Hematopoietic multipotent progenitor cell (in vitro differentiated cells): ENCODE results near the gene SSNA1. TPM values are rescaled to one million over a fixed set of nuclear protein-coding genes. Genes with fewer than 3 reads are reported as not detected.

Experiments
- DNase-seq, 3 donors: peaks; one replicate each; pipeline ENCODE4 v3.0.0-alpha.2; 2011 to 2015; ENCODE audit warnings: low read depth in 2 of 3, low spot score in 2 of 3
- total RNA-seq: library from RNA; depleted of rRNA; stranded (reverse); fragments of >200 nt; gene quantifications from one replicate; pipeline ENCODE4 v1.2.3, GENCODE V29; 2012

The SSNA1 gene
- total RNA-seq, 1 donor: 78.4 TPM

DNA sequence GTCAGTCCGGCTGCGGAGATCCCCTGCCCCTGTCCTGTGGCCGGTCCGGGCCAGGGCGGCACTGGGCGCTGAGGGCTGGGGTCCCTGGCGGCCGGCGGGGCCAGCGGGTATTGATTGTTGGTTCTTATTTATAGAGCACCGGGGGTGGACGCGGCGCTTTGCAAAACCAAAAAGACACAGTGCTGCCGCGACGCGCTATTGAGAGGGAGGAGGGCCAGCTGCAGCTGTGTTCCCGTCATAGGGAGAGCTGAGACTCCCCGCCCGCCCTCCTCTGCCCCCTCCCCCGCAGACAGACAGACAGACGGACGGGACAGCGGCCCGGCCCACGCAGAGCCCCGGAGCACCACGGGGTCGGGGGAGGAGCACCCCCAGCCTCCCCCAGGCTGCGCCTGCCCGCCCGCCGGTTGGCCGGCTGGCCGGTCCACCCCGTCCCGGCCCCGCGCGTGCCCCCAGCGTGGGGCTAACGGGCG is 21.2 kb upstream of the SSNA1 start:
- no peak for DNase-seq

DNA sequence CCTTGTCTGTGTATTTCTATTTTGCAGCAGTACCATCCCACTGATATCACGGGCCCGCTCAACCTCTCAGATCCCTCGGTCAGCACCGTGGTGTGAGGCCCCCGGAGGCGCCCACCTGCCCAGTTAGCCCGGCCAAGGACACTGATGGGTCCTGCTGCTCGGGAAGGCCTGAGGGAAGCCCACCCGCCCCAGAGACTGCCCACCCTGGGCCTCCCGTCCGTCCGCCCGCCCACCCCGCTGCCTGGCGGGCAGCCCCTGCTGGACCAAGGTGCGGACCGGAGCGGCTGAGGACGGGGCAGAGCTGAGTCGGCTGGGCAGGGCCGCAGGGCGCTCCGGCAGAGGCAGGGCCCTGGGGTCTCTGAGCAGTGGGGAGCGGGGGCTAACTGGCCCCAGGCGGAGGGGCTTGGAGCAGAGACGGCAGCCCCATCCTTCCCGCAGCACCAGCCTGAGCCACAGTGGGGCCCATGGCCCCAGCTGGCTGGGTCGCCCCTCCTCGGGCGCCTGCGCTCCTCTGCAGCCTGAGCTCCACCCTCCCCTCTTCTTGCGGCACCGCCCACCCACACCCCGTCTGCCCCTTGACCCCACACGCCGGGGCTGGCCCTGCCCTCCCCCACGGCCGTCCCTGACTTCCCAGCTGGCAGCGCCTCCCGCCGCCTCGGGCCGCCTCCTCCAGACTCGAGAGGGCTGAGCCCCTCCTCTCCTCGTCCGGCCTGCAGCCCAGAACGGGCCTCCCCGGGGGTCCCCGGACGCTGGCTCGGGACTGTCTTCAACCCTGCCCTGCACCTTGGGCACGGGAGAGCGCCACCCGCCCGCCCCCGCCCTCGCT is 20.5 kb upstream of the SSNA1 start:
- DNase-seq: no peak

DNA sequence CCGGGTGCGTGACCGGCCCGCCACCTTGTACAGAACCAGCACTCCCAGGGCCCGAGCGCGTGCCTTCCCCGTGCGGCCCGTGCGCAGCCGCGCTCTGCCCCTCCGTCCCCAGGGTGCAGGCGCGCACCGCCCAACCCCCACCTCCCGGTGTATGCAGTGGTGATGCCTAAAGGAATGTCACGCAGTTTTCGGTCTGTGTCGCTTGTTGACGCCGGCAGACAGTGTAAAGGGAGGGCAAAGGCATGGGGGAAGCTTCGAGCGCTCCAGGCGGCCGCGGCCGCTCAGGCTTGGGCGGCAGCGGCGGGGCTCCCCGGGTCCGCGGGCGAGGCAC is 19.9 kb upstream of the SSNA1 start:
- DNase-seq: no peak

DNA sequence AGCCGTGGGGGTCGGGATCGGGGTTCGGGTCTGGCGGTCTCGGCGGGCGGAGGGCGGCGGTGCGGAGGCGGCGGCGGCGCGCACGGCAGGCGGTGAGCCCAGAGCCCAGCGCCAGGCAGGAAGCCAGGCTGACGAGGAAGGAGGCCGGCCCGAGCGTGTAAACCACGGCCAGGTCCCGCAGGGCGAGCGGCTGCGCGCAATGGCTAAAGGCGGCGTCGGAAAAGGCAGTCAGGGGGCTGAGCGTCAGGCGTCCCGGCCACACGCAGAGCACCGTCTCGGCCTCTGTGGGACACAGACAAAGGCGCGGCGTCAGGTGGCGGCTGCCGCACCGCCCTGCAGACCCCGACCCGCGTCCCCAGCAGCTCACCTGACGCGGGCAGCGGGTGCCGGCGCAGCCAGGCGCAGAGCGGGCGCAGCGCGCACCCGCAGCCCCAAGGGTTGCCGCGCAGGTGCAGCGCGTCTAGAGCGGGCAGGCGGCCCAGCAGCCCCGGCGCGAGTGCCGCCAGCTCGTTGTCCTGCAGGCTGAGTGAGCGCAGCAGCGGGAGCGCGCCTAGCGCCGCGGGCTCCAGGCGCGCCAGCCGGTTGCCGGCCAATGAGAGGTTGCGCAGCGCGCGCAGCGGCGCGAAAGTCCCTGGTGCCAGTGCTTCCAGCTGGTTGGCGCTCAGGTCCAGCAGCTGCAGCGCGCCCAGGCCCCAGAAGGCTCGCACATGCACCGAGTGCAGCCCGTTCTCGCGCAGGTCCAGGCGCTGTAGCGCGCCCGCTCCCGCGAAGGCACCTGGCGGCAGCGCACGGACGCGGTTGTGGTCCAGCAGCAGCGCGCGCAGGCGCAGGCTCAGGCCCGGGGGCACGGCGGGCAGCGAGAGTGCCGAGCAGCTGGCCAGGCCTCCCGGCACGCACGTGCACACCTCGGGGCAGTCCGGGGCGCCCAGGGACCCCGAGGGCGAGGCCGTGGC is 19.3 kb upstream of the SSNA1 start:
- DNase-seq: no peak

DNA sequence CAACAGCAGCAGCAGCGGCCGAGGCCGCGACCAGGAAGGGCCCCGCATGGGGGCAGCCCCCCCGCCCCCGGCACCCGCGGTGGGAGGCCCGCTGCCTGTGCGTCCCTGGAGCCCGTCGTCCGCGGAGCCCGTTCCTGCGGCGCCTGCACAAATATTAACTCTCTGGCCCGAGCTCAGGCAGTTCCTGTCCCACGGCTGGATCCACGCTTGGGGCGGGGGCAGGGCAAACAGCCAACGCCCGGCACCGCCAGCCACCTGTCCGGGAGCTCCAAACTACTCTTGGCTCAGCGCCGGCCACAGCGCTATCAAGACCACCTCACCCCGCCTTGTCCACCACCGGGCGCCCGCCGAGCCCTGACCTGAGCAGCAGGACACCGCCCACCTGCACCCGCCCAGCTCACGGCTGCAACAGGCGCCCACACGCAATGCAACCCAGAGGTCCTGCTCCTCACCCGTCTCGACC is 18.5 kb upstream of the SSNA1 start, which contains the start of gene LRRC26:
Gene LRRC26, minus strand, starts transcription at position 156 of the 463 bp plus-strand sequence. Its CDS starts 108 bp downstream, at position 48.
- DNase-seq: no peak

DNA sequence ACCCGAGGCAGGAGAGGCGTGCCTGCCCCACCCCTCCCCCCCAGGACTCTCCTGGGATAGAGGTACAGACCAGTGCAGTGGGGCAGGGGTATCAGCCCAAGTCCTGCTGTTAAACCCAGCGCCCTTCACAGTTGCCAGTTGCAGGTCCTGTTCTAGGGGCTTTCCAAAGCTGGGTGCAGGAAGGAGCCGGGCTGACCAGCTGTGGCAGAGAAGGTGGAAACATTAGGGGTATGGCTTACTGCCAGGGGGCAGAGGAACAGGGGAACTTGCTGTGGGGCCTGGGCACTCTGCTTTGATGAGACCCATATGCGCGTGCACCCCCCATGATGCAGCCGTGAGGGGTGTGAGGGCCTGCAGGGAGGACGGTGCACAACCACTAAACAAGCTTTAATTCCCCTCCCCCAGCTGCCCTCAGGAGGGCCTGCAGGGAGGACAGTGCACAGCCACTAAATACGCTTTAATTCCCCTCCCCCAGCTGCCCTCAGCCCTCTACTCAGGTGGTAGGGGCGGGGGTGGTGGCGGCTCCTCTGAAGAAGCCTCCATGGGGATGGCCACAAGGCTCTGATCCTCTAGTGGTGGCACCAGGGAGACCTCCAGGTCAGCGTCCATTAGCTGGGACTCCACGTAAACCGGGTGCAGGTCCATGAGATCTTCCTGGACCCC is 17.9 kb upstream of the SSNA1 start:
- no peak for DNase-seq

DNA sequence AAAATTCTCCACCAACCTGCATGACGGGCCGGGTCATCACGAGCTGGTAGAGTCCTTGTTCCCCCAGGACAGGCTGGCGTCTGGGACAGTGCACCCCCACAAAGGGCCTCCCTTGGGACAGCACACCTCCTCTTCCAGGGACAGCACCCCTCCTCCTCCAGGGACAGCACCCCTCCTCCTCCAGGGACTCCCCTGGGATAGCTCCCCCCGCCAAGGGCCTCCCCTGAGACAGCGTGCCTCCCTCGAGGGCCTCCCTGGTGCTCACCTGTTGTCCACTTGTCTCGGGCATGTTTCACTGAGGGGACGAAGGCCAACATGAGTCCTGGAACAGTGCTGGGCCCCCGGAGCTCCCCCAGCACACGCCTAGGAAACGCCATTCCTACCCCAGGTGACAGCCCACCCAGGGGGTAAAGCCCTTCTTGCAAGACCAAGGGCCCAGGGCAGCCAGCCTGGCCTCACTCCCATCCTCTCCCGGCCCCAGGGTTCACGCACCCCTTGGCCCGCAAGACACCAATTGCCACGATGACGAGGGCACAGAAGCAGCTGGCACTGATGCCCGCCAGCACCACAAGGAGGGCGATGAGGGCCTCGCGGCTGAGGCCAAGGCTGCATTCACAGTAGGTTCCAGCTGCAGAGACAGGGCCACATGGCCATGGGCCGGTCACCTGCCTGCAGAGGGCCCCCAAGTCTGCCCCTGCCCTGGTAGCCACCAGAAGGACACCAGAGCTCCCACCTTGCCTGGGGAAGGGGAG is 17.2 kb upstream of the SSNA1 start:
- no peak for DNase-seq

DNA sequence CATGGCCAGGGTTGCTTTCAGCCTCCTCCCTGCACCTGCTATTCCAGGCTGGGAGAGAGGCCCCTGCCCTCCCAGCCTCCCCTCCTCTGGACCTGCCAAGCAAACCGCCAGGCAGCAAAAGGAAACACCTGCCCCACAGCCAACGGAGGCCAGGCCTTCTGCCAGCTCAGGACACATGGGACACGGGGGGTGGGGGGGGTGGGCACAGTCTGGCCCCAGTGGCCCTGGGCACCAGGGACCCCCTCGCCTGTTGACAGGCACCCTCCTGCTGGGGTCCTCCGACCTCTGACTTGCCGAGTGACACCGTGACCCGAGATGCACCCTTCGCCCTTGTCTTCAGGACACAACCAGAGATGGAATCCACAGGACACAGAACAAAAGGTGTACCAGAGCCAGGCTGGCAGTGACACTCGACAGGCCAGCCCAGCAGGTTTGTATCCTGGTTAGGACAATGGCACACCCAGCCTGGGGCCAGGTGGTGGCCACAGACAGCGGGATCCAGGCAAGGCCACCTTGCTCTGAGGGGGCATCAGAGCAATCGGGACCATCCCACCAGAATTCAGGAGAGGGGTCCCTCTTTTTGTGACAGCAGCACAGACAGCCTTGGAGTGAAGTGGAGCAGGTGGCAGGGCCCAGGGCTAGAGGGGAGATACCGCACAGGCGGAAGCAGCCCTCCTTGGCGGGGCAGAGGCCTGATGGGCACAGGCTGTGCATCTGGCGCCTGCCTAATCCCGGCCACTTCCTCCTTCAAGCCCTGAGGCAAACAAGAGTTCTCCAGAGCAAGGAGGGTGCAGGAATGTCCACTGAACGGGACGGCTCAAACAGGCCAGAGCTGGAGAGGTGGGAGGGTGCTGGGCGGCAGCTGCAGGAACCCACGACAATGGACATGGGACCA is 15.3 kb upstream of the SSNA1 start:
- DNase-seq: peak in 1 of 3 donors; percentile 45

DNA sequence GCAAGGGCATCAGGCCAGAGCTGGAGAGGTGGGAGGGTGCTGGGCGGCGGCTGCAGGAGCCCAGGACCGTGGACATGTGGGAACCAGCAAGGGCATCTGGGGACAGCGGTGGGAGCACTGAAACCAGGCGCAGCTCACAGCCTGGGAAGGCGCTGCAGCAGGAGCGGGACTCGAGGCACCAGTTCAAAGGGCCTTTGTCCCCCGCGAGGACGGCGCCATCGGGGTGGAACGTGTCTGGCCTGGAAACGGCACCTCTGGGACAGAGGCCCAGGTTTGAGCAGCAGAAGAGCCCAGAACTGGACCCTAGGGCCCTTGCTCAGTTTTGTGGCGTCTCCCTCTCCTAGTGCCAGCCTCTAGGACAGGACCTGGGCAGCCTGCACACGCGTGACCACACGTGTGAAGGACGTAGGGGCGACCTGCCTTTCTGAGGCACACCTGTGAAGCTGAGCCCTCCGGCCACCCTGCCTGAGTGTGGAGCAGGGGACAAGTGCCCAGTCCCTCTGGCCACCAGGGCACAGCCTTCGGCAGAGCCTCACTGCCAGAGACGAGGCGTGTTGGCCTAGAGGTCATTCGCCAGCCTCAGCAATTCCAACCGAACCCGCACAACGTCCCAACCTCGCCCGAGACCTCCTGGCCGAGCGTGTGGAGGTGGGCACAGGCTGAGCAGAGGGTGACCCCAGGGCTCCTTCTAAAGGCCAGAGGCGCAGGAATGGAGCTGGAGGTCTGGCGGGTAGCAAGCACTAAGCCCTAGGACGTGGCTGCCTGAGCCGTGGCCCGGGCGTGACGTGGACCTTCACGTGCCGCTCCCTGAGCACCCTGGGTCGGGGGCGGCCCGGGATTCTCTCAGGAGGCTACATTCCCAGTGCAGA is 14.4 kb upstream of the SSNA1 start:
- DNase-seq: no peak

DNA sequence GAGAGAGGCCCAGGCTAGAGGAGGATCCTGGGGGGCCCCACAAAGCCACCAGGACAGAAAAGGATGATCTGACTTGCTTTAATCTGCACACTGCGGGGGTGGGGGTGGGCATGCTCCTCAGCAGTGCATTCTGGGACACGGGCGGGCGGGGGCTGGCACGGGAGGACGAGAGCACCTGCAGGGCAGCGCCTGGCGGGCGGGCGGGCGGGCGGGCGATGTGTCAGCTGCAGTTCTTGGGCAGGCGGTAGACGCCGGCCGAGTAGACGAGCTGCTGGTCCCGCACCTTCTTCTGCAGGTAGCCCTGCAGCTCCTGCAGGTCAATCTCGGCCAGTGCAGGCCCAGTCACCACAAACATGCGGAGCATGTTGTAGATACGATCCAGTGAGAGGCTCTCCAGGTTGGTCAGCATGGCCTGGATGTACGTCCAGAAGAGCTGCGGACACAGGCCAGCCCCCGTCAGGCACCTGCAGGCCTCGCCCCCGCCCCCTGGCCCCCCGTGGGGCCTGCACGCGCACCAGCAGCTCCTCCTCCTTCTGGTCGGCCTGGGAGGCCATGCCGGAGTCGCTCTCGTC is 13.7 kb upstream of the SSNA1 start:
- DNase-seq: no peak

DNA sequence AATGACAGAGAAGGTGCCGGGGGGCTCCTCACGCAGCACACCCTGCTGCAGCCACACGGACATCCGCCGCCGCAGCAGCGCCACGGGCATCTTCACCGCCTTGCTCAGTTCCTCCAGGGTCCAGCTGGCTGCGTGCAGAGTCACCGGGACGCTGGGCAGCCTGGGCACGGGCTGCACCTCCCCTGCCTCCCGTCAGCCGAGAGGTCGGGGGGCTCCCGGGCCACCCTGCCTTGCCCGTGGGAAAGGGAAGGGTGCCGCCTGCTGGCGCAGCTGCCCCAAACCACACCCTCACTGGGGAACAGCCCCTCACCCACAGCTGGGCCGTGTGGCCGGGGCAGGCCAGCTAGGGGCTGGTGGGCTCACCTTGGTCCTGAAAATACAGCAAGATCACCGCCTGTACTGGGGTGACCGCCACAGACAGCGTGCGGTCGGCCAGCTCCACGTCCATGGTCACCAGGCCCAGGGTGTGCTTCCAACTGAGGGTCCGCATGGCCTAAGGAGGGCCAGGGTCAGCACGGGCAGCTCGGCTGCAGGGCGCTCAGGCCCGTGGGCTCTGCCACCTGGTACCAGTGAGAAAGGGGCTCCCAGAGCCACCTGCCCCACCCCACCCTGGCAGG is 13.0 kb upstream of the SSNA1 start:
- no peak for DNase-seq

DNA sequence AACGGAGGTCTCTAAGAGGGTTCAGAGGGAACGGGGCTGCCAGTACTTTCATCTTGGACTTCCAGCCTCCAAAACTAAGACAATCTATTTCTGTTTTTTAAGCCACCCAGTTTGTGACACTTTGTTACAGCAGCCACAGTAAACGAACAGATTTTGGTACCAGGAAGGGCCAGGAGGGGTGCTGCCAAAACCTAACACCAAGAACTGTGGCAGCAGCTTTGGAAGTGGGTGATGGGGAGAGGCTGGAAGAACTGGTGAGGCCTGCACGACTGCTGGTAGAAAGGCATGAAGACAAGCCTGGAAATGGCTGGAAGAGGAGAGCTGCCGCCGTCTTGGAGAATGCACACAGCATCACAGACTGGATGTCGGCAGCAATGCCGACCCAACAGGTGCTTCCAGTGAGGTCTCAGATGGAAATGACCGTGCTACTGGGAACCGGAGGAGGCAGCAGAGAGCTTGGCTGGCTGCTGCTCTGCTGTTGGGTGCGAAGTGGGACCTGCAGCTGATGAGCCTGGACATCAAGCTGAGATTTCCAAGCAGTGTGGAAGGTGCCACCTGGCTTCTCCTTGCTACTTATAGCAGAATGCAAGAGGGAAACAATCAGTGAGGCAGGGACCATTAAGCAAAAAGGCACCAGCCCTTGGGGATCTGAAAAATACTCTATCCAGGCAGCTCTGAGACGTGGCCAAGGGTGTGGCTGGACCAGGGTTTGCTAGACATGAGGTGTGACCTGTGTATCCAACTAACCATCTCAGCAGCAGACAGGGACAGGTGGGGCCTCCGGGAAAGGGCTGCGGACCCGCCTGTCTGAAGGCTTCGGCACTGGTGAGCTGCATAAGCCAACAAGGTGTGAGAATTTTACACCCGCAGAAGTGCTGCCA is 11.9 kb upstream of the SSNA1 start:
- DNase-seq: peak in 1 of 3 donors; percentile 37

DNA sequence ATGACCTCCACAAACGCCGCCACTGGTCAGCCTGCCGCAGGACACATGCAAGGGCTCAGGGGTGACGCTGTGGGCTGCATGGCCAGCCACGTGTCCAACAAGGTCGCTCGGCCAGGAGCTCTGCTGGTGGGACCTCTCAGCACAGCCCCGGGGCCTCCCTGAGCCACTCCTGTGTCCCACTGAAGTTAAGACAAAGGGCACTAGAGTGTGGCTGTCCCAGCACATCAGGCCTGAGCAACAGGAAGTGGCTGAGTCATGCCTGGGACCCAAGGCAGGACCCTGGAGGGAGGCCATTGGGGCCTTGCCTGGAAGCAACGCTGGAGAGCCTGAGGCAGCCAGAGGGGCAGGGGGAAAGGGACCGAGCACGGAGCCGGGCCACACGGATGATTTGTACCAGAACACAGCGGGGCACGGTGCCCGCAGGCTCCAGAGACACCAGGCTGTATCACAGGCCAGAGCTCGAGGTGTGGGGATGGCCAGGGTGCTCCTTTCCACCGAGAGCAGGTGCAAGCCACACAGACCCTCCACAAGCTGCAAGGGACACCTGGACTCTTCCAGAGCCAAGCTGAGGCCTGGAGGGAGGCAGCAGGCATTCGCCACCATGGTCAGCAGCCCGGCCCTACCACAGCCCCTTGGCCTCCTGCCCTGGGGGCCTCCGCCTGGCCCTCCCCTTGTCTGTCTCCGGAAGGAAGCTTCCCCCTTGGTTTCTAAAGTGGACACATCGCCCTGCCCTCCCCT is 10.1 kb upstream of the SSNA1 start:
- no peak for DNase-seq

DNA sequence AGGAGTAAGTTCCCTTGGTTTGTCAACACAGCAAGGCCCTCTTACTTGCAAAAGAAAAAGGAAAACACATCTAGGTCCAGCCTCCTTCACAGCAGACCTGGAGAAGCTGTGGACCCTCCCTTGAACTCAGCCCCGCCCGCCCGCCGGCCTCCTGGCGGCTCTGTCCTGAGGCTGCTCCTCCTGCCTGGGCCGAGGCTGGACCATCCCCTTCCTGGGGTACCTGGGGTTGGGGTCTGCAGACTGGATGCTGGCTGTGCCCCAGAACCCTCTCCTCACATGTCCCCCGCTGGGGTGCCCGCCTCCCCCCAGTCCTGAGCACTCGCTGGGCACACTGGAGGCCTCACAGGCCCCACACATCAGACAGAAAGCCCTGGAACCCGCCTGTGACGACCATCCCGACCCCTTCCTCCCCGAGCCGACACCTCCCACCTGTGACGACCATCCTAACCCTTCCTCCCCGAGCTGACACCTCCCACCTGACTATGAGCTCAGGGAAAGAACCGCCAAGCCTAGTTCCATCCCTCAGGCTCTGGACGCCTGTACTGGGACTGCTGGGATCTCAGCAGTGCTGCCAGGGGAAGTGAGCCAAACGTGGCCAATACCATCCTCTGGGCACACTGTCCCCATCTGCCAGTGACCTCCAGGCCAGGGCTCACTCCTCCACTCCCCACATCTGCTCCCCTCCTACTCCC is 9.4 kb upstream of the SSNA1 start:
- no peak for DNase-seq

DNA sequence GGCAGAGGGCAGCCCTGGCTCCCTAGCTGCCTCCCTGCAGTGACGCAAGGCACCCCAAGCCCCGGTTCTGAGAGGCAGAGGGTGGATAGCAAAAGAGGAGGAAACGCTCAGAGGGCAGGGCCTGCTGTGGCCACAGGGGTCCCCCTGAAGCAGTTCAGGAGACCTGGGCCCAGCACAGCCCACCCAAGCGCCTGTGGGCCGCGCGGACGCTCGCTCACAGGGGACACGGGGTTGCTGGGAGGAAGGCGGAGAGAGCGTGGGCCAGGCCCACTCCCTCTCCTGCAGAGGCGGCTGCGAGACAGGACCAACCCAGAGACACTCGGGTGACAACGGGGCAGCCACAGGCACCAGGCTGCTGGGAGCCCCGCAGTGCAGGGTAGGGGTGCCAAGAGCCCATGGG is 8.7 kb upstream of the SSNA1 start:
- no peak for DNase-seq
